Heart left ventricle (tissue), 13 donors: ENCODE results near the gene NUP62.

Experiments
- CTCF ChIP-seq, 12 donors: fragments of 200-600 bp; sonication (generic) in 4 of 12; IDR thresholded peaks; one replicate each; pipeline versions ENCODE4 v1.5.0 to v1.8.0; 2018 to 2022; ENCODE audit warnings: antibody characterized with exemption in 12 of 12, mild to moderate bottlenecking in 5 of 12
- POLR2A ChIP-seq, 2 donors: fragments of 450-650 bp; IDR thresholded peaks; one replicate each; pipeline ENCODE4 v1.6.1; 2017; ENCODE audit warnings: antibody characterized with exemption in 2 of 2, mild to moderate bottlenecking in 2 of 2, moderate library complexity in 2 of 2
- donor health status: ischemic (EF 13 %, LVEDD 7.1; RV severe dilation, severe dysfunction).
- donor health status: DM: no; HTN: yes; CAD: no.
- donor health status: DM: no; HTN: no; CAD: no.
- donor health status: ischemic (EF 25% LVEDD 6.9; RV normal size, moderate dysfunction).
- donor health status: ischemic (EF 25% LVEDD 5.7; RV mildly dilated, moderate dysfunction).
- donor health status: ischemic (EF 35%, LVEDD 5.7; RV mildly dilated, moderate dysfunction).
- donor health status: nonischemic (EF 11% LVEDD 7.7; RV severe dilation, severe dysfunction).
- donor health status: DM: yes; HTN: yes; CAD: no.
- donor health status: PGD.
- donor health status: ischemic (EF 29% LVEDD 5.4; RV normal size, mild dysfunction).
- donor health status: nonischemic (EF 23%, LVEDD 6.1; RV moderate dilation, normal function).

- no peak for TF ChIP-seq CTCF (IDR thresholded peaks at IDR 0.05)
- no peak for TF ChIP-seq POLR2A (IDR thresholded peaks at IDR 0.05)
Measured at GRCh38 chr19:49975051-49975450, 45.7 kb upstream of the NUP62 start.
